ENCODE data around the gene ARRB2.

- TF ChIP-seq NRF1 (IDR thresholded peaks at IDR 0.05; ENCODE audit: low read depth, low read length), result no peak
- TF ChIP-seq POLR2AphosphoS5 (IDR thresholded peaks at IDR 0.05; ENCODE audit: low read depth, low read length), result no peak
- TF ChIP-seq TAF1 (IDR thresholded peaks at IDR 0.05; ENCODE audit: low read depth, low read length), result no peak
- no peak for TF ChIP-seq GABPA (IDR thresholded peaks at IDR 0.05; ENCODE audit: borderline replicate concordance, insufficient read depth, low read length)
- no peak for TF ChIP-seq E2F6 (IDR thresholded peaks at IDR 0.05)
- TF ChIP-seq CTCF (IDR thresholded peaks at IDR 0.05; ENCODE audit: control extremely low read depth in 1 of 3, insufficient read depth in 1 of 3, low read depth in 1 of 3, low read length in 3 of 3), result no peak
- no peak for TF ChIP-seq CEBPB (IDR thresholded peaks at IDR 0.05; ENCODE audit: low read depth, low read length)
Measured at GRCh38 chr17:4701116-4701515, 9.3 kb upstream of the ARRB2 start.

All from H1 (cell line).